Measurements from ENCODE around the gene FOXB2.
A peak's percentile ranks its signal among the peaks of the same experiment; 100 is the strongest.

Gene FOXB2

GRCh38 chr9:77003366-77003765 lies 16.1 kb upstream of the FOXB2 start:
- no peaks in the 10 kb centered on the region for H3K36me3 Mint-ChIP-seq (ENCODE audit: low read depth)
- no peak overlapping the region for H3K4me3 Mint-ChIP-seq
- H3K4me1 Mint-ChIP-seq: no peaks in the 10 kb centered on the region
- H3K27ac Mint-ChIP-seq: no peak overlapping the region
- no peak for TF ChIP-seq CTCF (IDR thresholded peaks at IDR 0.05; ENCODE audit: unreplicated experiment in 3 of 3)
- no peaks in the 10 kb centered on the region for H3K9me3 Mint-ChIP-seq
- peaks cover 57% of the 10 kb centered on the region for H3K27me3 Mint-ChIP-seq (ENCODE audit: low read depth)

GRCh38 chr9:77005216-77005615 lies 14.2 kb upstream of the FOXB2 start:
- H3K4me3 Mint-ChIP-seq: no peak overlapping the region
- H3K9me3 Mint-ChIP-seq: no peaks in the 10 kb centered on the region
- no peaks in the 10 kb centered on the region for H3K4me1 Mint-ChIP-seq
- no peaks in the 10 kb centered on the region for H3K36me3 Mint-ChIP-seq (ENCODE audit: low read depth)
- peaks cover 64% of the 10 kb centered on the region for H3K27me3 Mint-ChIP-seq (ENCODE audit: low read depth)
- H3K27ac Mint-ChIP-seq: no peak overlapping the region
- TF ChIP-seq CTCF (IDR thresholded peaks at IDR 0.05; ENCODE audit: unreplicated experiment in 3 of 3): no peak

- no peak for TF ChIP-seq CTCF (IDR thresholded peaks at IDR 0.05; ENCODE audit: unreplicated experiment in 3 of 3)
- Mint-ChIP-seq H3K4me1 (peaks cover 20% of the 10 kb centered on the region), H3K9me3 (no peaks in the 10 kb centered on the region), H3K27me3 (ENCODE audit: low read depth) (peaks cover 84% of the 10 kb centered on the region), H3K36me3 (ENCODE audit: low read depth) (no peaks in the 10 kb centered on the region), H3K4me3 (no peak overlapping the region), H3K27ac (no peak overlapping the region)
Observed at GRCh38 chr9:77010527-77010926, 8.9 kb upstream of the FOXB2 start.

- Mint-ChIP-seq H3K27me3 (ENCODE audit: low read depth) (peaks cover 98% of the 10 kb centered on the region), H3K9me3 (no peaks in the 10 kb centered on the region), H3K36me3 (ENCODE audit: low read depth) (no peaks in the 10 kb centered on the region), H3K27ac (no peak overlapping the region), H3K4me3 (peak overlapping the region; percentile 20 to 68 (median 43)), H3K4me1 (peaks cover 29% of the 10 kb centered on the region)
- TF ChIP-seq CTCF (IDR thresholded peaks at IDR 0.05; ENCODE audit: unreplicated experiment in 3 of 3): peak; percentile 75 to 93 (median 88)
Observed at GRCh38 chr9:77011973-77012821, 7.3 kb upstream of the FOXB2 start.

- Mint-ChIP-seq H3K9me3 (no peaks in the 10 kb centered on the region), H3K36me3 (ENCODE audit: low read depth) (no peaks in the 10 kb centered on the region), H3K4me3 (peak overlapping the region in 2 of 3 experiments; percentile 26 to 49), H3K27ac (no peak overlapping the region), H3K4me1 (peaks cover 40% of the 10 kb centered on the region), H3K27me3 (ENCODE audit: low read depth) (peaks cover 100% of the 10 kb centered on the region)
- no peak for TF ChIP-seq CTCF (IDR thresholded peaks at IDR 0.05; ENCODE audit: unreplicated experiment in 3 of 3)
Observed at GRCh38 chr9:77013206-77013931, 6.1 kb upstream of the FOXB2 start.
